Measurements from ENCODE around the gene FCRL5. TPM values are rescaled to one million over a fixed set of nuclear protein-coding genes. Genes with fewer than 3 reads are reported as not detected.

The FCRL5 gene
- total RNA-seq, 1 experiment from 2014 or later, result not detected

GRCh38 chr1:157471531-157471930 is 80.8 kb downstream of the FCRL5 start:
- Histone ChIP-seq H3K9me3 (peaks cover 15% of the 10 kb centered on the region), H3K4me3 (ENCODE audit: low read depth, low read length) (no peak overlapping the region), H3K4me1 (no peaks in the 10 kb centered on the region), H3K27me3 (replicated peaks; ENCODE audit: control insufficient read depth, insufficient read depth, low read length) (no peaks in the 10 kb centered on the region), H3K36me3 (ENCODE audit: control insufficient read depth, insufficient read depth, low read length) (no peaks in the 10 kb centered on the region)
- no TSS peak for BruUV-seq (replicated peaks)
- Mint-ChIP-seq H3K27ac (ENCODE audit: unreplicated experiment) (no peak overlapping the region), H3K27me3 (ENCODE audit: insufficient read depth, unreplicated experiment) (no peaks in the 10 kb centered on the region), H3K4me1 (ENCODE audit: low read depth, unreplicated experiment) (no peaks in the 10 kb centered on the region), H3K36me3 (ENCODE audit: insufficient read depth, unreplicated experiment) (no peaks in the 10 kb centered on the region), H3K9me3 (ENCODE audit: unreplicated experiment) (no peaks in the 10 kb centered on the region), H3K4me3 (ENCODE audit: unreplicated experiment) (no peak overlapping the region)
- ChIA-PET CTCF (no interaction called here), POLR2A (no interaction called here)
- no peak for DNase-seq
- no peak for TF ChIP-seq CTCF (IDR thresholded peaks at IDR 0.05; ENCODE audit: insufficient read depth in 1 of 2, low read depth in 1 of 2, low read length in 1 of 2, severe bottlenecking in 1 of 2, unreplicated experiment in 1 of 2)
- intact Hi-C loops (cut with micrococcal nuclease; ENCODE audit: unreplicated experiment), result no loop called here

- H3K4me1 ChIP-seq, result no peaks in the 10 kb centered on the region
- Mint-ChIP-seq H3K9me3 (ENCODE audit: unreplicated experiment) (no peaks in the 10 kb centered on the region), H3K27me3 (ENCODE audit: insufficient read depth, unreplicated experiment) (no peaks in the 10 kb centered on the region), H3K36me3 (ENCODE audit: insufficient read depth, unreplicated experiment) (no peaks in the 10 kb centered on the region), H3K27ac (ENCODE audit: unreplicated experiment) (no peak overlapping the region), H3K4me1 (ENCODE audit: low read depth, unreplicated experiment) (no peaks in the 10 kb centered on the region), H3K4me3 (ENCODE audit: unreplicated experiment) (no peak overlapping the region)
- TF ChIP-seq CTCF (IDR thresholded peaks at IDR 0.05; ENCODE audit: insufficient read depth in 1 of 2, low read depth in 1 of 2, low read length in 1 of 2, severe bottlenecking in 1 of 2, unreplicated experiment in 1 of 2), result no peak
- H3K9me3 ChIP-seq, result peaks cover 8% of the 10 kb centered on the region
- H3K4me3 ChIP-seq (ENCODE audit: low read depth, low read length), result no peak overlapping the region
- POLR2A ChIA-PET, result no interaction called here
- H3K27me3 ChIP-seq (replicated peaks; ENCODE audit: control insufficient read depth, insufficient read depth, low read length), result no peaks in the 10 kb centered on the region
- no TSS peak for BruUV-seq (replicated peaks)
- DNase-seq, result no peak
- CTCF ChIA-PET, result no interaction called here
- no peaks in the 10 kb centered on the region for H3K36me3 ChIP-seq (ENCODE audit: control insufficient read depth, insufficient read depth, low read length)
- intact Hi-C loops (cut with micrococcal nuclease; ENCODE audit: unreplicated experiment), result no loop called here
These were observed 82.3 kb downstream of the FCRL5 start for GRCh38 chr1:157469752-157470675.

- Histone ChIP-seq H3K4me1 (no peaks in the 10 kb centered on the region), H3K4me3 (ENCODE audit: low read depth, low read length) (no peak overlapping the region), H3K27me3 (replicated peaks; ENCODE audit: control insufficient read depth, insufficient read depth, low read length) (no peaks in the 10 kb centered on the region), H3K9me3 (peaks cover 1% of the 10 kb centered on the region; the same call in 1 of the 2 replicates), H3K36me3 (ENCODE audit: control insufficient read depth, insufficient read depth, low read length) (no peaks in the 10 kb centered on the region)
- no peak overlapping the region for H3K4me3 Mint-ChIP-seq (ENCODE audit: unreplicated experiment)
- intact Hi-C loops (cut with micrococcal nuclease; ENCODE audit: unreplicated experiment), result no loop called here
- BruUV-seq (replicated peaks), result no TSS peak
- H3K36me3 Mint-ChIP-seq (ENCODE audit: insufficient read depth, unreplicated experiment), result no peaks in the 10 kb centered on the region
- no peak overlapping the region for H3K27ac Mint-ChIP-seq (ENCODE audit: unreplicated experiment)
- H3K9me3 Mint-ChIP-seq (ENCODE audit: unreplicated experiment), result no peaks in the 10 kb centered on the region
- CTCF ChIA-PET, result no interaction called here
- no peak for TF ChIP-seq CTCF (IDR thresholded peaks at IDR 0.05; ENCODE audit: insufficient read depth in 1 of 2, low read depth in 1 of 2, low read length in 1 of 2, severe bottlenecking in 1 of 2, unreplicated experiment in 1 of 2)
- no peak for DNase-seq
- H3K27me3 Mint-ChIP-seq (ENCODE audit: insufficient read depth, unreplicated experiment), result no peaks in the 10 kb centered on the region
- H3K4me1 Mint-ChIP-seq (ENCODE audit: low read depth, unreplicated experiment), result no peaks in the 10 kb centered on the region
- POLR2A ChIA-PET, result no interaction called here
These were observed 83.0 kb downstream of the FCRL5 start for GRCh38 chr1:157469300-157469699.

Measured in Caco-2 (cell line).